PC-9 (cell line): ENCODE measurements around the gene SIAH3. TPM values are rescaled to one million over a fixed set of nuclear protein-coding genes. Genes with fewer than 3 reads are reported as not detected.

Source experiments
- BruUV-seq: library from RNA; stranded (reverse); fragments of 400-500 nt; replicated peaks from 2 replicates; lab custom pipeline; 2021; lab: Mats Ljungman, UMichigan
- CTCF ChIA-PET: fragments of 300-600 bp; sonication (Branson Sonifier 250); formaldehyde crosslinking; loops from one replicate; lab custom pipeline; 2022; ENCODE audit warnings: antibody characterized with exemption; lab: Charles Lee
- POLR2A ChIA-PET: fragments of 300-600 bp; sonication (Branson Sonifier 250); formaldehyde crosslinking; loops from one replicate; lab custom pipeline; 2022; ENCODE audit warnings: antibody characterized with exemption; ENCODE audit not compliant: unreplicated experiment; lab: Charles Lee
- DNase-seq, 2 experiments: peaks; one replicate each; pipeline versions ENCODE4 v3.0.0 to v3.0.0-alpha.2; 2015 to 2022; ENCODE audit warnings: mixed read lengths in 1 of 2
- H2AFZ ChIP-seq: fragments of 200-600 bp; sonication (generic); 2 replicates; pipeline ENCODE4 v1.8.1; 2017; ENCODE audit warnings: antibody characterized with exemption
- H3F3A ChIP-seq: fragments of 200-600 bp; sonication (generic); 2 replicates; pipeline ENCODE4 v1.8.1; 2017; ENCODE audit warnings: antibody characterized with exemption, mild to moderate bottlenecking, low read depth; ENCODE audit not compliant: insufficient read depth
- H3K27ac ChIP-seq: fragments of 200-600 bp; sonication (generic); 2 replicates; pipeline ENCODE4 v1.6.1; 2016; ENCODE audit warnings: mixed run types
- H3K27me3 ChIP-seq: fragments of 200-600 bp; sonication (generic); 2 replicates; pipeline ENCODE4 v1.6.1; 2016; ENCODE audit warnings: low read depth, mixed run types; ENCODE audit not compliant: insufficient read depth
- H3K36me3 ChIP-seq: fragments of 200-600 bp; sonication (generic); 2 replicates; pipeline ENCODE4 v1.6.1; 2016; ENCODE audit warnings: low read depth, mixed run types
- H3K4me1 ChIP-seq: fragments of 200-600 bp; sonication (generic); replicated peaks from 2 replicates; pipeline ENCODE4 v1.6.1; 2016; ENCODE audit warnings: mixed run types; ENCODE audit not compliant: insufficient read depth
- H3K4me2 ChIP-seq: fragments of 200-600 bp; sonication (generic); 2 replicates; pipeline ENCODE4 v1.6.1; 2017; ENCODE audit warnings: mixed run types
- H3K4me3 ChIP-seq: fragments of 200-600 bp; sonication (generic); 2 replicates; pipeline ENCODE4 v1.6.1; 2016; ENCODE audit warnings: mixed run types
- H3K79me2 ChIP-seq: fragments of 200-600 bp; sonication (generic); 2 replicates; pipeline ENCODE4 v1.6.1; 2017; ENCODE audit warnings: low read depth, mixed run types
- H3K9me2 ChIP-seq: fragments of 200-600 bp; sonication (generic); 2 replicates; pipeline ENCODE4 v1.8.1; 2017; ENCODE audit warnings: mild to moderate bottlenecking; ENCODE audit not compliant: insufficient read depth
- H3K9me3 ChIP-seq: fragments of 200-600 bp; sonication (generic); 2 replicates; pipeline ENCODE4 v1.8.1; 2016; ENCODE audit warnings: low read depth; ENCODE audit not compliant: insufficient read depth
- H4K20me1 ChIP-seq: fragments of 200-600 bp; sonication (generic); 2 replicates; pipeline ENCODE4 v1.8.1; 2017; ENCODE audit not compliant: insufficient read depth
- EZH2 ChIP-seq: fragments of 200-600 bp; sonication (generic); IDR thresholded peaks from 2 replicates; pipeline ENCODE4 v1.8.0; 2017; ENCODE audit warnings: antibody characterized with exemption, low read depth
- intact Hi-C: fragments of 100-400 bp; cut with micrococcal nuclease; formaldehyde crosslinking; loops from one replicate; pipeline ENCODE4 v1.10.0; 2022; ENCODE audit not compliant: unreplicated experiment
- total RNA-seq: library from RNA; stranded (reverse); gene quantifications from 2 replicates; pipeline ENCODE4 v1.2.3, GENCODE V29; 2021
- TF ChIP-seq, protein P1 (sequence below): fragments of 200-600 bp; sonication (generic); conservative IDR thresholded peaks from 2 replicates; pipeline ENCODE4 v1.6.1; 2017; ENCODE audit warnings: mixed run types, antibody characterized with exemption, mild to moderate bottlenecking, moderate library complexity

SIAH3 gene
- total RNA-seq, 1 experiment from 2014 or later: not detected

GRCh38 chr13:45830121-45830520 lies 21.4 kb downstream of the SIAH3 start:
- DNase-seq: no peak
- H3K9me3 ChIP-seq: no peaks in the 10 kb centered on the region
- TF ChIP-seq, protein P1, sequence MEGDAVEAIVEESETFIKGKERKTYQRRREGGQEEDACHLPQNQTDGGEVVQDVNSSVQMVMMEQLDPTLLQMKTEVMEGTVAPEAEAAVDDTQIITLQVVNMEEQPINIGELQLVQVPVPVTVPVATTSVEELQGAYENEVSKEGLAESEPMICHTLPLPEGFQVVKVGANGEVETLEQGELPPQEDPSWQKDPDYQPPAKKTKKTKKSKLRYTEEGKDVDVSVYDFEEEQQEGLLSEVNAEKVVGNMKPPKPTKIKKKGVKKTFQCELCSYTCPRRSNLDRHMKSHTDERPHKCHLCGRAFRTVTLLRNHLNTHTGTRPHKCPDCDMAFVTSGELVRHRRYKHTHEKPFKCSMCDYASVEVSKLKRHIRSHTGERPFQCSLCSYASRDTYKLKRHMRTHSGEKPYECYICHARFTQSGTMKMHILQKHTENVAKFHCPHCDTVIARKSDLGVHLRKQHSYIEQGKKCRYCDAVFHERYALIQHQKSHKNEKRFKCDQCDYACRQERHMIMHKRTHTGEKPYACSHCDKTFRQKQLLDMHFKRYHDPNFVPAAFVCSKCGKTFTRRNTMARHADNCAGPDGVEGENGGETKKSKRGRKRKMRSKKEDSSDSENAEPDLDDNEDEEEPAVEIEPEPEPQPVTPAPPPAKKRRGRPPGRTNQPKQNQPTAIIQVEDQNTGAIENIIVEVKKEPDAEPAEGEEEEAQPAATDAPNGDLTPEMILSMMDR: no peak
- TF ChIP-seq EZH2: no peak
- intact Hi-C loops: no loop called here
- ChIA-PET POLR2A (no interaction called here), CTCF (interaction anchor here (0.6 kb wide), 1 partner anchor 584 kb away, joined by 8 read pairs; no protein-coding TSS in a partner anchor)
- no peaks in the 10 kb centered on the region for H4K20me1 ChIP-seq
- H3K9me2 ChIP-seq: no peaks in the 10 kb centered on the region
- H3K36me3 ChIP-seq: no peaks in the 10 kb centered on the region
- H3F3A ChIP-seq: 0 out of 2 replicates have a peak, but pooled peaks cover 4% of the 10 kb centered on the region
- H3K4me2 ChIP-seq: no peak overlapping the region
- no peaks in the 10 kb centered on the region for H3K79me2 ChIP-seq
- no peak overlapping the region for H3K27ac ChIP-seq
- H3K4me3 ChIP-seq: no peak overlapping the region
- BruUV-seq: no TSS peak
- no peak overlapping the region for H2AFZ ChIP-seq
- H3K27me3 ChIP-seq: no peaks in the 10 kb centered on the region; the same call in 1 of the 2 replicates
- peaks cover 4% of the 10 kb centered on the region; the same call in 1 of the 2 replicates for H3K4me1 ChIP-seq

DNA sequence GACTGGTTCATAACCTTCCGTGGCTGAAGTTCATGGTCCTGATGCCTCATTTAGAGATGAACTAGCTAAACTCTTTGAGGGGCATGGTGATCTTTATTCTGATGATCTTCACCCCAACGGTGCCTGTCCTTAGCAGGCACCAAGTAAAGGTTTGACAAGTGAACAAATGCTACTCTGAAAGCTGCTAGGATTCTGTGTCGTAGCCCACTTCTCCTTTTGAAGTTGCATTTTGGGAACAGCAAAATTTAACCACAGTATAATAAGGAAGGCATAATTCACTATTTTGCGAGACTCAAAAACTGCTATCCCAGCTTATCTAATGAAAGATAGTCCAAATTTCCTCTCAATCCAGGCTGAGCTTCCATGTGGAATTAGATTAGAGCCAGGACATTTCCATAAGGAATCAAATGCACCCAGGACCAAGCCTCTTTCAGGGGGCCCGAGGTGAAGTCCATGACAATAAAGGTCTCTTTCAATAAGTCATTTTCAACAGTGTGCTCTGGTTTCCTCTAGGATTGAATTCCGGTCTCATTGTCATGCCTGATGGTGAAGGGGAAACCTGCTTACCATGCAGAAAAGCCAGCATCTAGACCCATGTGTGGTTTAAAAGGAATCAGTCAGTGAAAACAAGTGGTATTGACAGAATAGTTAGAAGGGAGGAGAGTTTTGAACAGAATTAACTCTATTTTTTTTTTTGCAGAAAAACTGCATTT lies 23.1 kb downstream of the SIAH3 start:
- H3K4me3 ChIP-seq: no peak overlapping the region
- no peaks in the 10 kb centered on the region for H3F3A ChIP-seq
- H3K36me3 ChIP-seq: no peaks in the 10 kb centered on the region
- intact Hi-C loops: no loop called here
- H3K4me2 ChIP-seq: no peak overlapping the region
- ChIA-PET POLR2A (no interaction called here), CTCF (interaction anchor here (0.6 kb wide), 1 partner anchor 134 kb away, joined by 5 read pairs; no protein-coding TSS in a partner anchor)
- H3K79me2 ChIP-seq: no peaks in the 10 kb centered on the region
- no peaks in the 10 kb centered on the region for H4K20me1 ChIP-seq
- DNase-seq: no peak
- no peak overlapping the region for H3K27ac ChIP-seq
- no TSS peak for BruUV-seq
- no peaks in the 10 kb centered on the region for H3K9me3 ChIP-seq
- no peaks in the 10 kb centered on the region; the same call in 1 of the 2 replicates for H3K27me3 ChIP-seq
- H3K9me2 ChIP-seq: no peaks in the 10 kb centered on the region
- no peak for TF ChIP-seq EZH2
- H2AFZ ChIP-seq: no peak overlapping the region
- no peaks in the 10 kb centered on the region for H3K4me1 ChIP-seq

GRCh38 chr13:45827318-45827717 lies 24.2 kb downstream of the SIAH3 start:
- H3K27ac ChIP-seq: no peak overlapping the region
- H3K4me3 ChIP-seq: no peak overlapping the region
- intact Hi-C loops: no loop called here
- TF ChIP-seq EZH2: no peak
- TF ChIP-seq, protein P1: no peak
- no peaks in the 10 kb centered on the region for H3F3A ChIP-seq
- POLR2A ChIA-PET: no interaction called here
- BruUV-seq: no TSS peak
- H3K4me2 ChIP-seq: no peak overlapping the region
- CTCF ChIA-PET: no interaction called here
- H3K4me1 ChIP-seq: no peaks in the 10 kb centered on the region
- no peaks in the 10 kb centered on the region for H3K36me3 ChIP-seq
- no peaks in the 10 kb centered on the region for H3K9me2 ChIP-seq
- H3K9me3 ChIP-seq: no peaks in the 10 kb centered on the region
- H4K20me1 ChIP-seq: no peaks in the 10 kb centered on the region
- H2AFZ ChIP-seq: no peak overlapping the region
- no peaks in the 10 kb centered on the region; the same call in 1 of the 2 replicates for H3K27me3 ChIP-seq
- H3K79me2 ChIP-seq: no peaks in the 10 kb centered on the region
- DNase-seq: no peak
